NCI-H2081 (cell line): ENCODE measurements around the gene LYZL4.

Experiments used
- DNase-seq, 2 experiments: peaks; one replicate each; lab custom pipeline; 2025; lab: John Stamatoyannopoulos, UW

The LYZL4 gene

DNA sequence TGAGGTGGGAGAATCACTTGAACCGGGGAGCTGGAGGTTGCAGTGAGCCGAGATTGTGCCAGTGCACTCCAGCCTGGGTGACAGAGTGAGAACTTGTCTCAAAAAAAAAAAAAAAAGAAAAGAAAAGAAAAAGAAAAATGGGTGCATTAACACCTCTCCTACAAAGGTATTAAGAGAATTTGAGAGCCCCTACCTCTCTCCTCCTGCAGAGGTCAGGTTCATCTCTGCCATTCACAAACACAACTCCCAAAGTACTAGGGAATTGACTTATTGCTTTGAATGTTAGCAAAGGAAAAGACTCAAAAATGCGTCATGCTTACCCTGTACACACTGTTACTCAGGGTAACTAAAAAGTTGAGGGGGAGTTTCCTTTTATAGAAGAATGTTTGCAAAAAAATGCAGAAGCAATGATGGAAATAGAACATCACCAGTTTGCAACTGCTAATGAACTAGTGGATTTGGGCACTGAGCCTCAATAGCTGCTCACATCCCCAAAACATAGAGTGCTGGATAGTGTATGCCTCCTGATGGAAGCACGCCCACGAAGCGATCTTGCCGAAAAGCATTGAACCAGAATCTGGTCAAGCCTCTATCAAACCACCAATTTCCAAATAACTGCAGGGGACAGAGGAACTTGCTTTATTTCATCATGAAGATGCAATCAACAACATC, 15.5 kb upstream of the LYZL4 start:
- no peak for DNase-seq

GRCh38 chr3:42424911-42425310, 14.5 kb upstream of the LYZL4 start:
- no peak for DNase-seq

GRCh38 chr3:42421818-42422796, 11.7 kb upstream of the LYZL4 start:
- no peak for DNase-seq

DNA sequence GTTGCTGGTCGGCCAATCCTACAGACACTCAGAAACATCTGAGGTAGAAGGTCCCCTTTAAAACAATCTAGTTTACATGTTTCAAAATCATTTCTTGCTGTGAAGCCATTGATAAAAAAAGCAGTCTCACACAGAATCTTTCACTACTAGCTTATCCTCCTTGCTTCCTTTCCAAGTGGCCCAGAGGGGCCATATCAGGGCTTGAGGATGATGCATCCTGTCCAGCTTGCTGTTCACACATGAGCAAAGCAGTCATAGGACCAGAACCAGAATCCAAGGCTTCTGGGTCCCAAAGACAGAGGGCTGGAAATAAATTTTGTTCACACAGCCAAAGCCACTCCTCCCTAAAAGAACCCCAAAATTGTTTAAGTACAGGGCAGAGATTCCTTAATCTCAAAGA, 9.2 kb upstream of the LYZL4 start:
- no peak for DNase-seq

DNA sequence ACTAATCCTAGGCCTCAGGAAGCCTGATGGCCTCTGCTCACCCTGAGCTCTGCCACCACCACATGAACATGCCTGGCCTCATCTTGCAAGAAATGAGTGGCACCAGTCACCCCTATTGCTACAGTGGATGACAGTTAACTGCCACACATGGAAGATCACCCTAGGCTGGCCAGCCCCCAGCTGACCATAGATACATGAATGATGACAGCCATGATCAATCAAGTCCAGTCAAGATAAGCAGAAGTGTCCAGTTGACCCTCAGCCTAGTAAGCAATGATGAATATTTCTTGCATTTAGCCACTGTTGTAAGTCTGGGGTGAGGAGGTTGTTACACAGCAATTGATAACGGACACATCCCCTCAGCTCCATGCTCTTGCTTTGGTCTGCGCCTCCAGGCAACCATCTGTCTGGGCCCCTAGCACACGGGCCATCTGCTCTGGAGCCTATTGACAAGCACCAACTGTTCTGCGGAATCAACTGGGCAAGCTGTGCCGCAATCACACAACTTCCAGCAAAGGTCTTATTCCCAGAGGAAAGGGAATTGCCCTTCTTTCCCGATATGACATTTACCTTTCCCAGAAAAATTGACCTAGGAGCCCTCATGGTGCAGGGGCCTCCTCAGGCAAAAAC, 2.2 kb upstream of the LYZL4 start:
- DNase-seq: no peak

GRCh38 chr3:42411429-42411828, 1.0 kb upstream of the LYZL4 start:
- no peak for DNase-seq

- DNase-seq: no peak
These were observed 2.3 kb downstream of the LYZL4 start for GRCh38 chr3:42408156-42408555.

GRCh38 chr3:42406727-42407450, 3.5 kb downstream of the LYZL4 start:
- DNase-seq: no peak

DNA sequence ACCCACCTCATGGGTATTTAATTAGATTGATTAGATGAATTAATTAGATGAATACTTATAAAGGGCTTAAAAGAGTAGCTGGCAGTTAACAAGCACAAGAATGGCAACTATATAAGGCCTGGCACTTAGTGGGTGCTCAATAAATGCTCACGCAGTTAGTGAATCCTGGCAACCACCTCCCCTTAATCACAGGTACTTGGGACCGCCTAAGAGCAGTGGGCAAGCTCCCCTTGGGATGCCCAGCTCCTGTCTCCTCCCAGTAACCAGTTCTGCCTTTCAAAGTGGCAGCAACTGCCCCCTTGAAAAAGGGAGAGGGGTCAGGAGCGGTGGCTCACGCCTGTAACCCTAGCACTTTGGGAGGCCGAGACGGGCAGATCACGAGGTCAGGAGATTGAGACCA, 4.6 kb downstream of the LYZL4 start:
- no peak for DNase-seq

GRCh38 chr3:42403737-42404136, 6.7 kb downstream of the LYZL4 start:
- DNase-seq: no peak

DNA sequence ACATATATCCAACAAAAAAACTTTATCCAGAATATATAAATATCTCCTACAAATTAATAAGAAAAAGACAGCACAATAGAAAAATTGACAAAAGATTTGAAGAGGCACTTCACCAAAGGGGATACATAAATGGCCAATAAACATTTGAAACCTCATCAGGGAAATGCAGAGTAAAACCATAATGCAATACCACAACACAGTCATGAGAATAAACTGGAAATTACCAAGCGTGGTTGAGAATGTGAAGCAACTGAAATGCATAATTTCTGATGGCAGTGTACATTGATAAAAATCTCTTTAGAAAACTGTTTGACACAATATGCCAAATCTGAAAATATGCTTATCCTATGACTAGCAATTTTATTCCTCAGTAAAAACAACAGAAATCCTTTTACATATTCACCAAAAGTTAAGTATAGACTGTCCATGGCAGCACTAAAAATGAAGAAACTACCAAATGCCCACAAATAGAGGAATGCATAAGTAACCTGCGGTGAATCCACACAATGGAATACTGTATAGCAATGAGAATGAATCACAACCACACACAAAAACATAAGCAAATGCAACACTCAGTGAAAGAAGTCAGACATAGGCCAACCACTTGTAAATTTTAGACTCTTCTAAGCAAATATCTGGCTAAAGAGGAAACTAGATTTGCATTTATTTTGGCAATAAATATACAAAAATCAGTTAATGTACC, 7.9 kb downstream of the LYZL4 start:
- DNase-seq: no peak

GRCh38 chr3:42398080-42398479, 12.3 kb downstream of the LYZL4 start:
- DNase-seq: no peak

GRCh38 chr3:42397644-42398043, 12.8 kb downstream of the LYZL4 start:
- DNase-seq: no peak

DNA sequence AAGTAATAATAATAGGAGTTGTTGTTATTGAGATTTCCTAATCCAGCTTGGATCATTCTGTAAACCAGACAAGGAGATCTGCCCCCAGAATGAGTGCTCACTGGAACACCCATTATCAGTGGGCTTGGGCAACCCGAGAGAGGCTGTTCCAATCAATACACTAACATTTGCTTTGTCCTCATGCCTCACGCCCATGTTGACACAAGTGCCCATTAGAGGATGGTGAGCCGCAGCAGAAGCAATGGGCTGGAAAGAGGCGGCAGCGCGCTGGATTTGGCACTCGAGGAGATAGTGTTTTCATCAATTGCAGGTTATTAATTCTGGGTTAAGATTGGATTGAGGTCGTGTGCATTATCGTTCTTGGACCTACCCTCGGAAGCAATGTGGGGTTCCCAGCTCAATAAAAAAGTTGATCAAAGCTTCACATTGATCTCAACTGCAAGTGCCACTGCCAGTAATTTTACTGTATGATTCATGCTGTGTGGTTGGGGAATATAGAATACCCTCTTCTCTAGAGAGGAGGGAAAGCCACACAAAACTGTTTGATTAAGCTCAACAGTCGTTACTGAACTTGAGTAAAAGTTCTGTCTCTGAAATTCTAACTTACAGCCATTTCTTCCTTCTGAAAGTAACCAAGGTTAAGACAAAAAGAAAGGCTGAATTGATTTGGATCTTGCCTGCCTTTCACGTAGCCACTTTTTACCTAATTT, 15.7 kb downstream of the LYZL4 start:
- DNase-seq: peak; percentile 24 to 49

DNA sequence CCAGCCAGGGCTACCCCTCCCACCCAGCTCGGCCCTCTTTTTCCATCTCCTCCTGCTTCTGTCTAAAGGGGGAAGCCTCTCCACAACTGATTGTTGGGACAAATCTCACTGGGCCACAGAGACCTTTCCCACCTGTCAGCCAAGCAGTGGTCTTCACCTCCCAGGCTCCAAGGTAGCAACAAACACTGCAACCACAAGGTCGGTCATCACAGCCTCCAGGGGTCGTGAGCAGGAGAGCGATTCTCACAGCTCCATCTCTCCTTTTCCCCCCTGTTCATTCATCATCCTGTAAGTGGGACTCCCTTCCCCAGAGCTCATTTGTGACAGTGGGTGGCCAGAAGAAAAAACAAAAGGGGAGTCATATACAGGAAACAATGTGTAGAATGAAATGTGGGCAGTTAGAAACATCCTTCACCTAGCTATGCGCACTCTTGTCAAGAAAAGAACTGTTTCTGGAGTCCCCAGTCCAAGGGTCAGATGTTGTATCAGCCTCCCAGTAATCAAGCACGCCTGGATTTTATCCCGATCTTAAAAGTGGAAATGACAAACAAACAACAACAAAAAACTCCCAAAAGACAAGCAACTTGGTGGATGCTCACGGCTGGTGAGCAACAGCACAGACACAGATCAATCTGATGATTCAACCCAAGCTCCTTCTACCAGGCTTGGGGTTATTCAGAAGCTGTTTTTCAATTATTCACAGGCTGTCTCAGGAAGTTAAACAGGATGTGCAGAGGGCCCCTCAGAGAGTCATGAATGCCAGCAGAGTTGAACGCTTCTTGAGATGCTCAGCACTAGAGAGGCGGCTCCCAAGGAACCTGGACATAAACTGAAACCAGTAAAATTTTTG, 22.4 kb downstream of the LYZL4 start:
- no peak for DNase-seq

- no peak for DNase-seq
These were observed 28.8 kb downstream of the LYZL4 start for GRCh38 chr3:42381551-42382082.

DNA sequence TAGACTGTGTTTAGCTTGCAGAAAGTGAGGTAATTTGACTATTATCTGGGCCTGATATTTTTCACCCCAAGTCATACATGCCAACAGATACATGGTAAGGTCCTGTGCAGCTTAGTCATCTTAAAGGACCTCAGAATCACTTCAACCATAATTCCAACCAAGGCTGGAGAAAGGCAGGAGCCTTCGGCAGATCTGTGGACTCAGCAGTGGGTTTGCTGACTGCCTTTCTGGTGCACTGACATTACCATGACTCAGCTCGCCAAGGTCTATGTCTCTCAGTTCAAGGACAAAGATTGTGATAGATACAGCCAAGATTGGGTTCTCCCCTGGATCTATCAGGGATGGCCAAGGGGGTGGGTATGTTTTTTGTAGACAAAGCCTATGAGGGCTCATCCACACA, 32.7 kb downstream of the LYZL4 start:
- no peak for DNase-seq

- peak; percentile 50 to 86 for DNase-seq
These were observed 34.0 kb downstream of the LYZL4 start for GRCh38 chr3:42376344-42376798.

DNA sequence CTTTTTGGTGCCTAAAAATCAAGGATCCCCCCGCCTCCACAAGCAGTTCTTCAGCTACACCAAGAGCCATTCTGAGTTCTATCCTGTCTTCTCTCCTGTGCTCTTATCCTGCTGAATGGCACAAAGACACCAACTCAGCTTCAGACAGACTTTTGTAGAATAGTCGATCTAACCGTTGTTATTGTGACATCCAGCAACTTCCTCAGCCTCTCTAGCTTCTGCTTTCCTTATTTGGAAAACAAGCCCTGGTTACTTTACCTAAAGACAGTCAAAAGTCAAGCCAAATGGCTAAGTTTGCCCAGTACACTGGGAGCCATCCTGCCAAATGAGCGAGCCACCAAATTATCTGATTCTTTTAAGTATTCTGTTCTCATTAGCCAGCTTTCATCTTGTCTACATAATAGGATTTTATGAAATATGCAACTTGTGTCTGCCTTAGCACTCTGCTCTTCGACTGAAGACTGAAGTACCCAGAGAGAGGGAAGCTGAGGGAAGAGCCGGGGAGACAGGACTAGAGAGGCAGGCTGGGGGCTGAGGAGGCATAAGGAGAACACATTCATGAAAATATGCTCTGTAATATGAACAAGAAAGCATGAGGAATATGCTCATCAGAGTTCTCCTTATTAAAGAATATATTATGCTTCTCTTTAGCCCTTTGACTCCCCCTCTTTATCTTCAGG, 35.1 kb downstream of the LYZL4 start:
- DNase-seq: no peak
